LNCaP clone FGC (cell line): Measurements from ENCODE around the gene IL1RAPL1.

Source experiments
- DNase-seq: peaks from one replicate; pipeline ENCODE4 v3.0.0-alpha.2; 2011; ENCODE audit warnings: low read depth
- H3K4me3 ChIP-seq: 2 replicates; pipeline ENCODE4 v1.5.1; 2011; ENCODE audit warnings: mild to moderate bottlenecking, low read depth, low read length, control low read depth
- CTCF ChIP-seq: IDR thresholded peaks from 2 replicates; pipeline ENCODE4 v1.5.1; 2012; ENCODE audit warnings: mild to moderate bottlenecking; ENCODE audit not compliant: control insufficient read depth, insufficient read depth; ENCODE audit errors: extremely low read depth

Gene IL1RAPL1

DNA sequence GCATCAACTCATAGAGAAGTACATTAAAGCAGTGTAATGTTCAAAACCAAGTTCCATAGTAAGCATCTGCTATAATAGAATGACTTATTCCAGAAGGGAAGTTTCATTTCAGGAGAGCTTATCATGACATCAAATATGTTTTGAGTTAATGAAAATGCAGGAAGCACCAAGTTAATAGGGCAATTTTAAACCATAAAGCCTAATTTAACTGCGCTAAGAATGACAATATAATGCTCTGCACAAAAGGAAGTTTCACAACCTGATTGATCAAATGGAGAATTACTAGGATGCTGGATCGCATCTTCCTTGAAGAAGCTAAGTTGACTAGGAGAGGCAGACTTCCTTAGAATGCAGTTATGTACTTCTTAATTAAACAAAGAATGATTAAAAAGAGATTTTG lies 1211.2 kb downstream of the IL1RAPL1 start:
- no peak for TF ChIP-seq CTCF
- H3K4me3 ChIP-seq, result no peak overlapping the region
- DNase-seq, result no peak

DNA sequence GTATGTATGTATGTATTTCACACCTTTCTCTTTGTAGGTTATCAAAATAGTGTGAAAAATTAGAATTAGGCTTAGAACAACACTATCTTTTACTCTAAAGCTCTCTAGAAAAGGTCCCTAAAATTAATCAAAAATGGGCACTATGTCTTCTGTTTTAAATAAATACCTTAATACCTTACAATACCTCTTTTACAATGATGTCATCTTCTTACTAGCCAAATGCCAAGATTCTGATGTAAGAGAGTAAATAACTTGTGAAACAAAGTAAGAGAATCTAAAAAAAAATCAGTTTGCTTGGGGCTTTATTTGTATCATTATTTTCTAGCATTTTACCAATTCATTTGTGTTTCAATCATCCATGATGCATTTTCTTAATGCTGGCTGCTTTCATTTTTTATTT lies 1225.9 kb downstream of the IL1RAPL1 start:
- no peak for TF ChIP-seq CTCF
- H3K4me3 ChIP-seq, result no peak overlapping the region
- no peak for DNase-seq

DNA sequence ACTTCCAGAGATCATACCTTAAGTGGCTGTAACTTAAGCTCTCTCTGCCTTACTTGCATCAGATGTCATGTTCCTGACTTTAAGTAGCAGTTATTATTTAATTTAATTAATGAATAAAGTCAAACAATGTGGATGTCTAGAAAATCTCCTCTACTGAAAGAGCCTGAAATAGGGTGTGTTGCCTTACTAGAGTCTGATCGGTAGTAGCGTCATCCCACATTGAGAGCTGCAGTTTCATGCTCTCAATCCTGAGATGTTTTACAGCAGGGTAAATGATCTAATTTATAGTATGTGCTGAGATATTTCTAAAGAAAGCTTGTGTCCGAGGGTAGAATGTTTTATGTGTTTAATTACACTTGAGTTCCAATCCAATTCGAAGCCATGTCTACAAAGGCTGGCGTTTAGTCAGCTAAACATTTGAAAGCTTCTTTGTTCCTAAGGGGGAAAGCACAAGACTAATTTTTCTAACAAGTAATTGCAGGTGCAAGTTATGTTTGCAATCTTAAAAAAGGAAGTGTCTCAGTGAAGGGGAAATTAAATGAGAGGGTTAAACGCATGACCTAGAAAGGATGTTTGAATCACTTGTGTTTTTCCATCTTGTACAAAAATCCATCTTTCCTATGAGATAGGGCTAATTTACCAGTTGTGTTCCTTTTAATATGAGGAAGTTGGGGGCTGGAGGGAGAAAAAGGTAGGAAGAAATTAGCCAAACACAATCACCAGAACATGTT lies 1237.1 kb downstream of the IL1RAPL1 start:
- TF ChIP-seq CTCF, result no peak
- DNase-seq, result no peak
- no peak overlapping the region for H3K4me3 ChIP-seq

- no peak for TF ChIP-seq CTCF
- no peak for DNase-seq
- H3K4me3 ChIP-seq, result no peak overlapping the region
Measured at GRCh38 chrX:29826742-29827141, 1239.5 kb downstream of the IL1RAPL1 start.

DNA sequence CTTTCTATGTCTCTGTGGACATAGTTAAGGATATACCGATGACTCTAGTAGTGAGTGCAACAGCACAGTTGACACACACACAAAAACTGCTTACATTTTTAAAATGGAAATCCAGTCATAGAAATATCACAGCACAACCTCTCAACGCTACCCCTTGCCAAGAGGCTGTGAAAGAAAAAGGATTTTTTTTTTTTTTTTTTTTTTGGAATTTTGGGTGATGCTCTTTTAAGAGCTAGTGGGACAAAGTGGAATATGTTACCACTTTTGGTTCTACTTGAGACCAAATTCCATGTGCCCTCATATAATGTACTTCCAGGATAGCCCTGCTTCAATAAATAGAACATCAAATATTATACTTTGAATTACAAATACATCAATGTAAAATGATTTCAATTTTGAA lies 1247.1 kb downstream of the IL1RAPL1 start:
- no peak for TF ChIP-seq CTCF
- no peak for DNase-seq
- H3K4me3 ChIP-seq, result no peak overlapping the region

- no peak for TF ChIP-seq CTCF
- no peak for DNase-seq
- no peak overlapping the region for H3K4me3 ChIP-seq
Measured at GRCh38 chrX:29834764-29835163, 1247.5 kb downstream of the IL1RAPL1 start.

- no peak for TF ChIP-seq CTCF
- H3K4me3 ChIP-seq, result no peak overlapping the region
- no peak for DNase-seq
Measured at GRCh38 chrX:29841750-29842149, 1254.5 kb downstream of the IL1RAPL1 start.
